EL (cell line): ENCODE measurements around the gene STT3A.

ENCODE experiments used
- DNase-seq: peaks from one replicate; pipeline ENCODE4 v3.0.0-alpha.2; 2016

The STT3A gene

DNA sequence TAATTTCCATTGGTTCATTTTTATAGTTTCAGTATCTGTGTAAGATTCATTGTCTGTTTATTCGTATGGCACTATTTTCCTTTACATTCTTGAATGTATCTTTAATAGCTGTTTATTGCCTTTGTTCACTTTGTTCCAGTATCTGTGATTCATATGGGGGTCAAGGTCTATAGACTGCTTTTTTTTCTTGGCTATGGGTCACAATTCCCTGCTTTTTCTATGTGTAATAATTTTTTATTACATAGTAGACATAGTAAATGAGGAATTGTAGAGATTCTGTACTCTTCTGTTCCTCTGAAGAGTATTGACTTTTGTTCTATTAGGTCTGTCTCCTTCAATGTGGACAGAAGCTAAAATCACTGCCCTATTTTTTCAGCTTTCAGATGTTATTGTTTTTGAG, 77.5 kb downstream of the STT3A start:
- DNase-seq: no peak

DNA sequence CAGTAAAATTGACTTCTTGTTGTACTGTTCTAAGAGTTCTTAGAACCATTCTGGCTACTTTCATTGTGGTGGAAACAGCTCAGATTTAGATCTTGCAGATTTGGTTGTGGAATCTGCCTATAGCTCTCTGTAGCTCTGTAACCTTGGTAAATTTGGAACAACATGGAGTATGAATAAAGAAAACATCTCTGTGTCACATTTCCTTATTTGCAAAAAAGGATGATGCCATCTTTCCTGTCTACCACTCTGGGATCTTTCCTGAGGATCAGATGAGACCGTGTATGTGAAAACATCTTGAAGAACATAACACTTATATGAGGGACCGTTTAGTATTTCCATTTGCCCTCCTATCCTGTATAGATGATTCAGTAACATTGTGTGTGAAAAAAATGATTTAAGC, 78.9 kb downstream of the STT3A start:
- DNase-seq: no peak
